ENCODE results near the gene SLC2A13. TPM values are rescaled to one million over a fixed set of nuclear protein-coding genes. Genes with fewer than 3 reads are reported as not detected.

The SLC2A13 gene
- total RNA-seq, 1 experiment from 2014 or later, result 15.3 TPM

- Mint-ChIP-seq H3K4me3 (no peak overlapping the region), H3K4me1 (peaks cover 26% of the 10 kb centered on the region), H3K9me3 (peaks cover 13% of the 10 kb centered on the region), H3K36me3 (peaks cover 15% of the 10 kb centered on the region), H3K27me3 (ENCODE audit: low read depth) (no peaks in the 10 kb centered on the region), H3K27ac (no peak overlapping the region)
- no peak for TF ChIP-seq HMGA2 (CRISPR knock-in tag; IDR thresholded peaks at IDR 0.05)
- TF ChIP-seq ZNF423 (CRISPR knock-in tag; IDR thresholded peaks at IDR 0.05), result no peak
- no peak for TF ChIP-seq TCF7 (CRISPR knock-in tag; IDR thresholded peaks at IDR 0.05; ENCODE audit: low read depth)
- no peak for TF ChIP-seq ETV6 (CRISPR knock-in tag; IDR thresholded peaks at IDR 0.05)
- DNase-seq (ENCODE audit: low spot score), result no peak
- ATAC-seq, result peak; percentile 47; the same call in 1 of the 2 replicates
- ChIA-PET CTCF (interaction anchor here (0.6 to 2.1 kb wide), 3 partner anchors 139 to 349 kb away, joined by 3 to 7 read pairs (median 3); a partner anchor contains a TSS), POLR2A (no interaction called here)
Measured at GRCh38 chr12:39764944-39765560, 340.8 kb downstream of the SLC2A13 start.

GRCh38 chr12:39763890-39764169, 342.1 kb downstream of the SLC2A13 start:
- ChIA-PET POLR2A (no interaction called here), CTCF (interaction anchor here (0.9 to 2.1 kb wide), 4 partner anchors 9 to 227 kb away, joined by 3 to 7 read pairs (median 4); partner anchors contain the start of gene ABCD2)
- H3K27ac Mint-ChIP-seq, result peak overlapping the region; percentile 71
- peaks cover 15% of the 10 kb centered on the region for H3K36me3 Mint-ChIP-seq
- peak overlapping the region; percentile 5; the same call in 1 of the 2 replicates for H3K4me3 Mint-ChIP-seq
- ATAC-seq, result peak; percentile 88
- TF ChIP-seq EMX1 (CRISPR knock-in tag; IDR thresholded peaks at IDR 0.05) (no peak), NR1H2 (CRISPR knock-in tag; IDR thresholded peaks at IDR 0.05) (no peak), SP1 (CRISPR knock-in tag; conservative IDR thresholded peaks at IDR 0.05) (no peak), JAZF1 (CRISPR knock-in tag; IDR thresholded peaks at IDR 0.05) (no peak), ZNF317 (CRISPR knock-in tag; IDR thresholded peaks at IDR 0.05; ENCODE audit: borderline replicate concordance, low read depth) (no peak), ZNF121 (CRISPR knock-in tag; IDR thresholded peaks at IDR 0.05) (no peak), ESRRA (CRISPR knock-in tag; IDR thresholded peaks at IDR 0.05; ENCODE audit: borderline replicate concordance) (no peak), ZNF219 (CRISPR knock-in tag; IDR thresholded peaks at IDR 0.05; ENCODE audit: borderline replicate concordance) (no peak), ZNF416 (CRISPR knock-in tag; IDR thresholded peaks at IDR 0.05) (no peak), SMAD4 (CRISPR knock-in tag; IDR thresholded peaks at IDR 0.05) (no peak), TP53 (CRISPR knock-in tag; IDR thresholded peaks at IDR 0.05) (no peak), JUN (CRISPR knock-in tag; IDR thresholded peaks at IDR 0.05) (no peak)
- TF ChIP-seq, protein P1, sequence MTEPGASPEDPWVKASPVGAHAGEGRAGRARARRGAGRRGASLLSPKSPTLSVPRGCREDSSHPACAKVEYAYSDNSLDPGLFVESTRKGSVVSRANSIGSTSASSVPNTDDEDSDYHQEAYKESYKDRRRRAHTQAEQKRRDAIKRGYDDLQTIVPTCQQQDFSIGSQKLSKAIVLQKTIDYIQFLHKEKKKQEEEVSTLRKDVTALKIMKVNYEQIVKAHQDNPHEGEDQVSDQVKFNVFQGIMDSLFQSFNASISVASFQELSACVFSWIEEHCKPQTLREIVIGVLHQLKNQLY (CRISPR knock-in tag; IDR thresholded peaks at IDR 0.05), result no peak
- TF ChIP-seq, protein P2, sequence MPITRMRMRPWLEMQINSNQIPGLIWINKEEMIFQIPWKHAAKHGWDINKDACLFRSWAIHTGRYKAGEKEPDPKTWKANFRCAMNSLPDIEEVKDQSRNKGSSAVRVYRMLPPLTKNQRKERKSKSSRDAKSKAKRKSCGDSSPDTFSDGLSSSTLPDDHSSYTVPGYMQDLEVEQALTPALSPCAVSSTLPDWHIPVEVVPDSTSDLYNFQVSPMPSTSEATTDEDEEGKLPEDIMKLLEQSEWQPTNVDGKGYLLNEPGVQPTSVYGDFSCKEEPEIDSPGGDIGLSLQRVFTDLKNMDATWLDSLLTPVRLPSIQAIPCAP (CRISPR knock-in tag; IDR thresholded peaks at IDR 0.05), result no peak
- TF ChIP-seq, protein P3, sequence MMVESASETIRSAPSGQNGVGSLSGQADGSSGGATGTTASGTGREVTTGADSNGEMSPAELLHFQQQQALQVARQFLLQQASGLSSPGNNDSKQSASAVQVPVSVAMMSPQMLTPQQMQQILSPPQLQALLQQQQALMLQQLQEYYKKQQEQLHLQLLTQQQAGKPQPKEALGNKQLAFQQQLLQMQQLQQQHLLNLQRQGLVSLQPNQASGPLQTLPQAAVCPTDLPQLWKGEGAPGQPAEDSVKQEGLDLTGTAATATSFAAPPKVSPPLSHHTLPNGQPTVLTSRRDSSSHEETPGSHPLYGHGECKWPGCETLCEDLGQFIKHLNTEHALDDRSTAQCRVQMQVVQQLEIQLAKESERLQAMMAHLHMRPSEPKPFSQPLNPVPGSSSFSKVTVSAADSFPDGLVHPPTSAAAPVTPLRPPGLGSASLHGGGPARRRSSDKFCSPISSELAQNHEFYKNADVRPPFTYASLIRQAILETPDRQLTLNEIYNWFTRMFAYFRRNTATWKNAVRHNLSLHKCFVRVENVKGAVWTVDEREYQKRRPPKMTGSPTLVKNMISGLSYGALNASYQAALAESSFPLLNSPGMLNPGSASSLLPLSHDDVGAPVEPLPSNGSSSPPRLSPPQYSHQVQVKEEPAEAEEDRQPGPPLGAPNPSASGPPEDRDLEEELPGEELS (CRISPR knock-in tag; IDR thresholded peaks at IDR 0.05), result no peak
- H3K27me3 Mint-ChIP-seq (ENCODE audit: low read depth), result no peaks in the 10 kb centered on the region
- H3K4me1 Mint-ChIP-seq, result peaks cover 26% of the 10 kb centered on the region
- H3K9me3 Mint-ChIP-seq, result peaks cover 13% of the 10 kb centered on the region
- no peak for DNase-seq (ENCODE audit: low spot score)

GRCh38 chr12:39763071-39763889, 342.6 kb downstream of the SLC2A13 start:
- ChIA-PET CTCF (interaction anchor here (0.9 to 2.1 kb wide), 4 partner anchors 10 to 227 kb away, joined by 3 to 7 read pairs (median 4); partner anchors contain the start of gene ABCD2), POLR2A (no interaction called here)
- Mint-ChIP-seq H3K36me3 (peaks cover 14% of the 10 kb centered on the region), H3K4me3 (peak overlapping the region; percentile 5; the same call in 1 of the 2 replicates), H3K4me1 (peaks cover 26% of the 10 kb centered on the region), H3K27me3 (ENCODE audit: low read depth) (no peaks in the 10 kb centered on the region), H3K9me3 (peaks cover 13% of the 10 kb centered on the region), H3K27ac (peak overlapping the region; percentile 71)
- ATAC-seq (peak; percentile 78), DNase-seq (ENCODE audit: low spot score) (no peak)
- TF ChIP-seq, protein P4, sequence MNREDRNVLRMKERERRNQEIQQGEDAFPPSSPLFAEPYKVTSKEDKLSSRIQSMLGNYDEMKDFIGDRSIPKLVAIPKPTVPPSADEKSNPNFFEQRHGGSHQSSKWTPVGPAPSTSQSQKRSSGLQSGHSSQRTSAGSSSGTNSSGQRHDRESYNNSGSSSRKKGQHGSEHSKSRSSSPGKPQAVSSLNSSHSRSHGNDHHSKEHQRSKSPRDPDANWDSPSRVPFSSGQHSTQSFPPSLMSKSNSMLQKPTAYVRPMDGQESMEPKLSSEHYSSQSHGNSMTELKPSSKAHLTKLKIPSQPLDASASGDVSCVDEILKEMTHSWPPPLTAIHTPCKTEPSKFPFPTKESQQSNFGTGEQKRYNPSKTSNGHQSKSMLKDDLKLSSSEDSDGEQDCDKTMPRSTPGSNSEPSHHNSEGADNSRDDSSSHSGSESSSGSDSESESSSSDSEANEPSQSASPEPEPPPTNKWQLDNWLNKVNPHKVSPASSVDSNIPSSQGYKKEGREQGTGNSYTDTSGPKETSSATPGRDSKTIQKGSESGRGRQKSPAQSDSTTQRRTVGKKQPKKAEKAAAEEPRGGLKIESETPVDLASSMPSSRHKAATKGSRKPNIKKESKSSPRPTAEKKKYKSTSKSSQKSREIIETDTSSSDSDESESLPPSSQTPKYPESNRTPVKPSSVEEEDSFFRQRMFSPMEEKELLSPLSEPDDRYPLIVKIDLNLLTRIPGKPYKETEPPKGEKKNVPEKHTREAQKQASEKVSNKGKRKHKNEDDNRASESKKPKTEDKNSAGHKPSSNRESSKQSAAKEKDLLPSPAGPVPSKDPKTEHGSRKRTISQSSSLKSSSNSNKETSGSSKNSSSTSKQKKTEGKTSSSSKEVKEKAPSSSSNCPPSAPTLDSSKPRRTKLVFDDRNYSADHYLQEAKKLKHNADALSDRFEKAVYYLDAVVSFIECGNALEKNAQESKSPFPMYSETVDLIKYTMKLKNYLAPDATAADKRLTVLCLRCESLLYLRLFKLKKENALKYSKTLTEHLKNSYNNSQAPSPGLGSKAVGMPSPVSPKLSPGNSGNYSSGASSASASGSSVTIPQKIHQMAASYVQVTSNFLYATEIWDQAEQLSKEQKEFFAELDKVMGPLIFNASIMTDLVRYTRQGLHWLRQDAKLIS (CRISPR knock-in tag; IDR thresholded peaks at IDR 0.05; ENCODE audit: borderline replicate concordance), result no peak
- TF ChIP-seq SMAD3 (CRISPR knock-in tag; IDR thresholded peaks at IDR 0.05; ENCODE audit: borderline replicate concordance) (no peak), ZNF317 (CRISPR knock-in tag; IDR thresholded peaks at IDR 0.05; ENCODE audit: borderline replicate concordance, low read depth) (no peak), SP1 (CRISPR knock-in tag; conservative IDR thresholded peaks at IDR 0.05) (no peak), MYBL2 (CRISPR knock-in tag; IDR thresholded peaks at IDR 0.05) (no peak), CREB1 (CRISPR knock-in tag; IDR thresholded peaks at IDR 0.05) (no peak), ZNF232 (CRISPR knock-in tag; IDR thresholded peaks at IDR 0.05) (no peak)
